ENCODE measurements around the gene VASH2.

DNA sequence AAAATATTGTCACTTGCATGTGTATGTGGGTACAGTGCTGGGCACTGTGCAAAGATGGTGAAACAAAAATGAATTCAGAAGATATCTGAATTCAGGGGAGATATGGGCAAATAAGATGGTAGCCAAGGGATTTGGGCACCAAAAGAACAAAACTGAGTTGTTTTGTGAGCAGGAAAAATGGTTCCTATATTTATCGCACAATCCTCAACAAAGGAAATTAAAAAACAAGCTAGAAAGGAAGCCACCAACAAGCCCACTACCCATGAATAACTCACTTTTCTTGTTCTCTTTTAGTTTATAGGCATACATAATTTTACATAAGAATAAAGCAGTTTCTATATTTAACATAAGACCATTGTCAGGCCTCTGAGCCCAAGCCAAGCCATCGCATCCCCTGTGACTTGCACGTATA, 40.7 kb upstream of the VASH2 start:
- TF ChIP-seq, protein P1, sequence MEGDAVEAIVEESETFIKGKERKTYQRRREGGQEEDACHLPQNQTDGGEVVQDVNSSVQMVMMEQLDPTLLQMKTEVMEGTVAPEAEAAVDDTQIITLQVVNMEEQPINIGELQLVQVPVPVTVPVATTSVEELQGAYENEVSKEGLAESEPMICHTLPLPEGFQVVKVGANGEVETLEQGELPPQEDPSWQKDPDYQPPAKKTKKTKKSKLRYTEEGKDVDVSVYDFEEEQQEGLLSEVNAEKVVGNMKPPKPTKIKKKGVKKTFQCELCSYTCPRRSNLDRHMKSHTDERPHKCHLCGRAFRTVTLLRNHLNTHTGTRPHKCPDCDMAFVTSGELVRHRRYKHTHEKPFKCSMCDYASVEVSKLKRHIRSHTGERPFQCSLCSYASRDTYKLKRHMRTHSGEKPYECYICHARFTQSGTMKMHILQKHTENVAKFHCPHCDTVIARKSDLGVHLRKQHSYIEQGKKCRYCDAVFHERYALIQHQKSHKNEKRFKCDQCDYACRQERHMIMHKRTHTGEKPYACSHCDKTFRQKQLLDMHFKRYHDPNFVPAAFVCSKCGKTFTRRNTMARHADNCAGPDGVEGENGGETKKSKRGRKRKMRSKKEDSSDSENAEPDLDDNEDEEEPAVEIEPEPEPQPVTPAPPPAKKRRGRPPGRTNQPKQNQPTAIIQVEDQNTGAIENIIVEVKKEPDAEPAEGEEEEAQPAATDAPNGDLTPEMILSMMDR (IDR thresholded peaks at IDR 0.05; ENCODE audit: low read length), result no peak
- TF ChIP-seq EZH2 (IDR thresholded peaks at IDR 0.05; ENCODE audit: borderline replicate concordance, low read length), result no peak

Measured in OCI-LY1 (cell line).